Ishikawa (cell line): ENCODE results near the gene SEMA3B.

ENCODE experiments used
- CEBPB ChIP-seq: IDR thresholded peaks from 2 replicates; pipeline ENCODE4 v1.6.1; 2012
- CREB1 ChIP-seq: IDR thresholded peaks from 2 replicates; pipeline ENCODE4 v1.6.1; 2012; ENCODE audit warnings: low read depth
- EGR1 ChIP-seq: IDR thresholded peaks from 2 replicates; pipeline ENCODE4 v1.6.1; 2012
- EP300 ChIP-seq: IDR thresholded peaks from 2 replicates; pipeline ENCODE4 v1.6.1; 2012; ENCODE audit warnings: borderline replicate concordance
- FOXM1 ChIP-seq: IDR thresholded peaks from 2 replicates; pipeline ENCODE4 v1.6.1; 2012; ENCODE audit warnings: low read depth, borderline replicate concordance
- MAX ChIP-seq: IDR thresholded peaks from 2 replicates; pipeline ENCODE4 v1.6.1; 2012
- NFIC ChIP-seq: IDR thresholded peaks from 2 replicates; pipeline ENCODE4 v1.6.1; 2012
- RAD21 ChIP-seq: IDR thresholded peaks from 2 replicates; pipeline ENCODE4 v1.6.1; 2012; ENCODE audit warnings: low read depth
- REST ChIP-seq: IDR thresholded peaks from 2 replicates; pipeline ENCODE4 v1.6.1; 2012; ENCODE audit warnings: low read depth, mild to moderate bottlenecking
- TAF1 ChIP-seq: IDR thresholded peaks from 2 replicates; pipeline ENCODE4 v1.6.1; 2012; ENCODE audit warnings: low read depth, mild to moderate bottlenecking
- TCF12 ChIP-seq: IDR thresholded peaks from 2 replicates; pipeline ENCODE4 v1.6.1; 2012; ENCODE audit warnings: low read depth
- TEAD4 ChIP-seq: IDR thresholded peaks from 2 replicates; pipeline ENCODE4 v1.6.1; 2012
- ZBTB7A ChIP-seq: IDR thresholded peaks from 2 replicates; pipeline ENCODE4 v1.6.1; 2012; ENCODE audit warnings: low read depth
- TF ChIP-seq, protein P1 (sequence below): IDR thresholded peaks from 2 replicates; pipeline ENCODE4 v1.6.1; 2012

DNA sequence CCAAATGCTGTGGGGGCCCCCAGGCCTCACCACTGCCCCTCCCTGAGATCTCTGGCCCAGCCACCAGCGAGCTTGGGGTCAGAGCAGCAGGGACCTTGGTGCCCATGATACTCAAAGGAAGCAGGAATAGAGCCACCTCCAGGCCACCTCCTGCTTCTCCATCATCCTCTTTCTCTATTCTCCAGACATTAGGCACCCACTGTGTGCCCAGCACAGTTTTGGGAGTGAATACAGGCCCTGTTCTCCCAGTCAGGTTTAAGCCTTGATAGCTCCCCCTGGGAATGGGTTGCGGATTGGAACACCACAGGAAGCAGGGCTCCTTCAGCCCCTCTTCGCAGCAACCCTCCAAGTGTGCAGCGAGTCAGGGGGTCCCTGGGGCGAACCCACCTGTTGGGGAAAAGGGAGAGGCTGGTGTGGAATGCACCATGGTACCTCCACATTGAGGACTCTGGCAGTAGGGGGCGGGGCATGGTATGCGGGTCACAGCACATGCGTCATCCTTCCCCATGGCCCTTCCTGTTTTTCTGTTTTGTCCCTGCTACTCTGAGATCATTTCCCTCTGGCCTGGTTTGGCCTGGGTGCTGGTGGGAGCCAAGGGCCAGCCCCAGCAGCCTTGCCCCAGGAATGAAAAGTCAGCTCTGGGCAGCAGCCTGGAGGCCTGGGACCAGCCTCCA lies 14.2 kb upstream of the SEMA3B start:
- TF ChIP-seq CEBPB (no peak), EP300 (no peak), EGR1 (no peak), RAD21 (no peak), REST (no peak), TEAD4 (no peak), ZBTB7A (no peak), TCF12 (no peak), MAX (no peak), NFIC (no peak), CREB1 (no peak), FOXM1 (no peak), TAF1 (no peak)
- TF ChIP-seq, protein P1, sequence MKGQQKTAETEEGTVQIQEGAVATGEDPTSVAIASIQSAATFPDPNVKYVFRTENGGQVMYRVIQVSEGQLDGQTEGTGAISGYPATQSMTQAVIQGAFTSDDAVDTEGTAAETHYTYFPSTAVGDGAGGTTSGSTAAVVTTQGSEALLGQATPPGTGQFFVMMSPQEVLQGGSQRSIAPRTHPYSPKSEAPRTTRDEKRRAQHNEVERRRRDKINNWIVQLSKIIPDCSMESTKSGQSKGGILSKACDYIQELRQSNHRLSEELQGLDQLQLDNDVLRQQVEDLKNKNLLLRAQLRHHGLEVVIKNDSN, result no peak
